ENCODE results near the gene ADAMTS15.

The ADAMTS15 gene, protein sequence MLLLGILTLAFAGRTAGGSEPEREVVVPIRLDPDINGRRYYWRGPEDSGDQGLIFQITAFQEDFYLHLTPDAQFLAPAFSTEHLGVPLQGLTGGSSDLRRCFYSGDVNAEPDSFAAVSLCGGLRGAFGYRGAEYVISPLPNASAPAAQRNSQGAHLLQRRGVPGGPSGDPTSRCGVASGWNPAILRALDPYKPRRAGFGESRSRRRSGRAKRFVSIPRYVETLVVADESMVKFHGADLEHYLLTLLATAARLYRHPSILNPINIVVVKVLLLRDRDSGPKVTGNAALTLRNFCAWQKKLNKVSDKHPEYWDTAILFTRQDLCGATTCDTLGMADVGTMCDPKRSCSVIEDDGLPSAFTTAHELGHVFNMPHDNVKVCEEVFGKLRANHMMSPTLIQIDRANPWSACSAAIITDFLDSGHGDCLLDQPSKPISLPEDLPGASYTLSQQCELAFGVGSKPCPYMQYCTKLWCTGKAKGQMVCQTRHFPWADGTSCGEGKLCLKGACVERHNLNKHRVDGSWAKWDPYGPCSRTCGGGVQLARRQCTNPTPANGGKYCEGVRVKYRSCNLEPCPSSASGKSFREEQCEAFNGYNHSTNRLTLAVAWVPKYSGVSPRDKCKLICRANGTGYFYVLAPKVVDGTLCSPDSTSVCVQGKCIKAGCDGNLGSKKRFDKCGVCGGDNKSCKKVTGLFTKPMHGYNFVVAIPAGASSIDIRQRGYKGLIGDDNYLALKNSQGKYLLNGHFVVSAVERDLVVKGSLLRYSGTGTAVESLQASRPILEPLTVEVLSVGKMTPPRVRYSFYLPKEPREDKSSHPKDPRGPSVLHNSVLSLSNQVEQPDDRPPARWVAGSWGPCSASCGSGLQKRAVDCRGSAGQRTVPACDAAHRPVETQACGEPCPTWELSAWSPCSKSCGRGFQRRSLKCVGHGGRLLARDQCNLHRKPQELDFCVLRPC

DNA sequence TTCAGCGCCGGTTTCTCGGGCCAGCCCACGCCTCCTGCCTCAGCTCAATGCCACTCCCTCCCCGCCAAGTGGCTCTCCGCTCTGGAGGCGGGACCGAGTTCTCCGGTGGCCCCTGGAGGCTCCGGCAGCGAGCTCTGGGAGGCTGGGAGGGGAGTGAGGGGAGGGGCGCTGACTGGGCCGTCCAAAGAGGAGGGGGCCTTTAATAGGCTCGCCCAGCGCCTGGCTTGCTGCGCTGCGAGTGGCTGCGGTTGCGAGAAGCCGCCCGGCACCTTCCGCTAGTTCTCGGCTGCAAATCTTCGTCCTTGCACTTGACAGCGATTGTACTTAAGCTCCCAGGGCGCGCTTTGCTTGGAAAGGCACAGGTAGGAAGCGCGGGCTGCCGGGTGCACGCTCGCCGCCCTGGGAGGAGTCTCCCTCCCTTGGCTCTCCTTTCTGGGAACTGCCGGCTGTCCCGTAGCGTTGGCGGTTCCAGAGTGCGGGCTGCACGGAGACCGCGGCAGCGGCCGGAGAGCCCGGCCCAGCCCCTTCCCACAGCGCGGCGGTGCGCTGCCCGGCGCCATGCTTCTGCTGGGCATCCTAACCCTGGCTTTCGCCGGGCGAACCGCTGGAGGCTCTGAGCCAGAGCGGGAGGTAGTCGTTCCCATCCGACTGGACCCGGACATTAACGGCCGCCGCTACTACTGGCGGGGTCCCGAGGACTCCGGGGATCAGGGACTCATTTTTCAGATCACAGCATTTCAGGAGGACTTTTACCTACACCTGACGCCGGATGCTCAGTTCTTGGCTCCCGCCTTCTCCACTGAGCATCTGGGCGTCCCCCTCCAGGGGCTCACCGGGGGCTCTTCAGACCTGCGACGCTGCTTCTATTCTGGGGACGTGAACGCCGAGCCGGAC, at the start of gene ADAMTS15:
ADAMTS15 (plus strand) TSS at position 230 of the 894 bp plus-strand sequence; CDS start at position 559, 329 bp downstream.
- no peak for DNase-seq (ENCODE audit: low read depth in 2 of 2)

- no peak for DNase-seq (ENCODE audit: low read depth in 2 of 2)
Observed at GRCh38 chr11:130399196-130399595, 49.2 kb upstream of the ADAMTS15 start.

DNA sequence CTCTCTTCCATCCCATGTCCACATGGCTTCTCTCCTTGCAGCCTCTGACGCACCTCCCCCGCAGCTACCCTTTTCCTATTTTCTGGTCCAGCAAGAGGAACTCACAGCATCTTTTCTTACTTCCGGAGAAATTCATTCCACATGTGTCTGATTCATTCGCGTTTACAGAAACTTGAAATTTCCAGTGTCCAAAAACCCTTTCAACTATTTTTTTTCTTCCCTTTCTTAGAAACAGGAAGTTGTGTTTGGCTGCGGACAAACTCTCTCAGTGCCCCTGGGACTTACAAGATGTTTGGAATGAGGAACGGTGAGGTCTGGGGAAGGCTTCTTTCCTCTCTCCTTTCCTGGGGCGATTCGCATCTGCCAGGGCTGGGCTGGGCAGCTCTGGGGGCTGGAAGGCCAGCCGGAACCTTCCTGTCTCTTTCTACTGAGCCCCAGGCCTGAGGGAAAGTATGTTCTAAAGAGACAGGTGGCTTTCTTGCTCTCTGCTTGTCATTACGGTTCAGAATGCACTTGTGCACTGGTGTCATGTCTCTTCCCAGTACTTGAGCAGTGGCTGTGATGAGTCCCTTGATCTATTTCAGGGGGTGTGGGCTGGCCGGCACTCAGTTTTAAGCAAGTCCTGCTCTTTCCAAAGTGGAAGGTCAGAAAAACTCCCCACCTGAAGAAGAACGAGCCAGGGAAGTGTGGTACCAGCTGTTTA, 47.5 kb upstream of the ADAMTS15 start:
- DNase-seq (ENCODE audit: low read depth in 2 of 2): no peak

GRCh38 chr11:130402570-130402969, 45.9 kb upstream of the ADAMTS15 start:
- no peak for DNase-seq (ENCODE audit: low read depth in 2 of 2)

GRCh38 chr11:130403271-130403804, 45.1 kb upstream of the ADAMTS15 start:
- no peak for DNase-seq (ENCODE audit: low read depth in 2 of 2)

DNA sequence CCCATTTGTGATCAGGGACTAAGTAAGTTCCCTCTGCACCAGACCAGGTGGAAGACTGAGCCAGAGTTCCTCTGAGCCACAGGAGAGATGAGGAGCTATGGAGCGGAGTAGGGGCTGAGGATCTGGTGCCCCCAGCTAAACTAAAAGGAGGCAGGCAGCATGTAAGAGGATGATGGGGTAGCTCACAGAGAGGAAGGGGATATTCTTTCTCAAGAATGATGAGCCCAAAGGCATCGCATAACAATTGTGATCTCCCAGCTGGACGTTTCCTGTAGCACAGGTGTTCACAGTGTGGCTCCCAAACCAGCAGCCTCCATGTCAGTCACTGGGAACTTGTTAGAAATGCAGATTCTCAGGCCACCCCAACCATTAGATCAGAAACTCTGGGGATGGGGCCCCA, 44.5 kb upstream of the ADAMTS15 start:
- DNase-seq (ENCODE audit: low read depth in 2 of 2): no peak

- DNase-seq (ENCODE audit: low read depth in 2 of 2): no peak
Observed at GRCh38 chr11:130404727-130405126, 43.7 kb upstream of the ADAMTS15 start.

- DNase-seq (ENCODE audit: low read depth in 2 of 2): no peak
Observed at GRCh38 chr11:130405428-130405827, 43.0 kb upstream of the ADAMTS15 start.

DNA sequence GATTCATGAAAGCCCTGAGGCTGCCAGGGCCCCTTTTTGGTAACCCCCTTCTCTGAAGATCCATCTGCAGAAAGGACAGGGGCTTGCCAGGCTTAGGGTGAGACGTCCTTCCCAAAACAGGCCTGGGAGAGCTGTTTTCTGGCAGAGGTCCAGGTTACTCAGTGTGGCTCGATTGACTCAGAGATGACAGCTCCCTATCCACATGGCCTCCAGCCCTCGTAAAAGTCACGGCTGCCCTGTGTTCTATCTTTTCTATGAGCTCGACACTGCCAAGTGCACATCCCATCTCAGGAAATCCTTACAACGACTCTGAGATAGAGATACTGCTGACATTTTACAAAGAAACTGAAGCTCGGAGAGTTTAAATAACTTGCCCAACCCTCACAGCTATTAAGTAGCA, 40.5 kb upstream of the ADAMTS15 start:
- no peak for DNase-seq (ENCODE audit: low read depth in 2 of 2)

- no peak for DNase-seq (ENCODE audit: low read depth in 2 of 2)
Observed at GRCh38 chr11:130408401-130408890, 40.0 kb upstream of the ADAMTS15 start.

DNA sequence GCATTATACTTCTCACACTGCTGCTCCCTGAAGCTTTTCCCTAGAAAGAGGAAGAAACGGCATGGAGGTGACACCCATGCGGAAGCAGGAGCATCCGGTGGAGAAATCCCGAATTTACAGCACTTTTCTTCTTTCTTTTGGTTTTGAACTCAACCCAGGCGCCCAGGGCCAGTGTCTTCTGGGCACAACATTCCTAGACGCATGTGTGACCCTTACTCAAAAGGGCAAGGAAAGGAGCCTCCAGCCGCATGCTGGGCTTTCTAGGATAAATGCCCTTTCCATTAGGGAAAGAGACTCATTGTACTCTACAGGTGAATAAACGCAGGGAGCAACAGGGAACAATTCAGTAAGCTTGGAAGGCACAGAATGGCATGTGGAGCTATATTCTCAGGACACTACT, 39.5 kb upstream of the ADAMTS15 start:
- no peak for DNase-seq (ENCODE audit: low read depth in 2 of 2)

DNA sequence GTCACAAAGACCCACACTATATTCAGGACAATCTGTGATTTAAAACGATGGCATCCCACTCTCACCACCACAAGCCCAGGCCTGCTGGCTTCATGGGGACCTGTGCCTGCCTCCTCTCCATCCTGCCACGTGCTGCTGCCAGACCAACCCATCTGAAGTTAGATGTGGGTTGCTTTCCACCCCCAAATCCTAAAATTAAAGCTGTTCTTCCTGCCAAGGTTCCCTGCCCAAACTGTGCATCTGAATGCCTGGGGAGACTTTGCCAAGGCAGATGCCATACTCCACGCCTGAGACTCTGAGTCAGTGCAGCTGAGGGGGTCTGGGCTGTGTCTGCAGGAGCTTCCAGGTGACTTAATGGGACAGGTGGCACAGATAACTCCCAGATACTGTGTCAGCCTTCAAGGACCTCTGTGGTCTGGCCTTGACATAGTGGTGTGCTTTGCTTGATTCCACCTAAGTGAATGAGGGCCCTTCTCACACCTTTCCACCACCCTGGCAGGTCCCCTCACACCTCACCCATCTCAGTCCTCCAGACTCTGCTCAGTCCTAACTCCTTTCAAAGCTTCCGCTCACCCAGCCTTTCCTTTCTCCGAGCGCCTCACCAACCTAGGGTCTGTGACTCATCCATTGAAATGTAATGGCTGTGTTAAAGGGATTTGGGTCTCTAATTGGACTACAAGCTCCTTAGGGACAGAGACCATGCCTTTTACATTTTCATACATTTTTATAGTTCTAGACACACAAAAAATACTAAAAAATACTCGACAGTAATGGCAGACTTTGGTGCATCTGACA, 38.7 kb upstream of the ADAMTS15 start:
- DNase-seq (ENCODE audit: low read depth in 2 of 2): no peak

GRCh38 chr11:130411223-130411622, 37.2 kb upstream of the ADAMTS15 start:
- DNase-seq (ENCODE audit: low read depth in 2 of 2): no peak

DNA sequence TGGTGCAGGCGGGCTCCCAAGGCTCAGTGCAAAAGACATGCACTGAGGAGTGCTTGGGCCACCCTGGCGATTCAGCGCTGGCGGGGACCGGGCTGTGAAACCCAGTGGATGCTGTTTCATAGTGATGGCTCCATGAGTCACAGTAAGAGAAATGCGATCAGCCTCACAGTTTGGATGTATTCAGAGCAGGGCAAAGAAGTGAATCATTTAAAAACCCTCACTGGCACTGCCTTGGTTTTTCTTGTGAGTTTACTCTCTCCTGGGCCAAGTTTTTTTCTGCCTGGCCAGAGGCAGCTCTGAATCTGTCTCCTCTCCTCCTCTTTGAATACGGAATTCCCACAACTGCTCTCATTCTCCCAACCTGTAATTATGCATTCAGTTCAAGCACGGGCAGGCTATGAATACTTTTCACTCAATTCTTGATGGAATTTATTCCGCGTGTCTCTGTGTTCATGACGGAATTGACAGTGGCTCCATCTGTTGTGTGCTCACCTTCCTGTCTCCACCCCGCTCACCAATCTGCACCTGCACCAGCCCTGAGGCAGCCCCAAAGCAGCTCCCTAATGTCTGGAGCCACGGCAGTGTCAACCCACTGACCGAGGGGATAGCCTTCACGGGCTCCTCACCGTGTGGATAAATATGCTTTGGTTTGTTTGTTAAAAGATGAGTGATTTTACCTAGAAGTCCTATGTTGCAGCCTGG, 34.9 kb upstream of the ADAMTS15 start:
- DNase-seq (ENCODE audit: low read depth in 2 of 2): no peak

- no peak for DNase-seq (ENCODE audit: low read depth in 2 of 2)
Observed at GRCh38 chr11:130414107-130415080, 34.1 kb upstream of the ADAMTS15 start.

- no peak for DNase-seq (ENCODE audit: low read depth in 2 of 2)
Observed at GRCh38 chr11:130415731-130416529, 32.5 kb upstream of the ADAMTS15 start.

GRCh38 chr11:130416530-130416882, 31.9 kb upstream of the ADAMTS15 start:
- no peak for DNase-seq (ENCODE audit: low read depth in 2 of 2)

Measured in stimulated activated CD4-positive, alpha-beta T cell treated with anti-CD3 and anti-CD28 coated beads, Interleukin-1b, Interleukin-23, amount 100 ng/mL, for 1 hour (primary cell).